Subcutaneous abdominal adipose tissue (tissue), 5 donors: ENCODE results near the gene CTBP2.
"Not testable (repeated sequence)": the region's sequence is repeated elsewhere in the genome, so short reads cannot be mapped to it uniquely, and the experiment has no call there.

ENCODE experiments used
- H3K27ac ChIP-seq: one replicate; pipeline ENCODE4 v1.7.0; 2013; ENCODE audit warnings: low read depth, mild to moderate bottlenecking, inconsistent platforms, low read length, moderate library complexity
- H3K27me3 ChIP-seq, 5 donors: one replicate each; pipeline ENCODE4 v1.7.0; 2013; ENCODE audit warnings: low read length in 5 of 5, inconsistent platforms in 1 of 5; ENCODE audit not compliant: control insufficient read depth in 5 of 5, insufficient read depth in 4 of 5
- H3K36me3 ChIP-seq, 5 donors: one replicate each; pipeline ENCODE4 v1.7.0; 2013; ENCODE audit warnings: low read length in 5 of 5; ENCODE audit not compliant: control insufficient read depth in 5 of 5, insufficient read depth in 5 of 5
- H3K4me1 ChIP-seq, 5 donors: one replicate each; pipeline ENCODE4 v1.7.0; 2013; ENCODE audit warnings: low read length in 5 of 5, mild to moderate bottlenecking in 3 of 5, moderate library complexity in 1 of 5; ENCODE audit not compliant: control insufficient read depth in 5 of 5, insufficient read depth in 5 of 5
- H3K4me3 ChIP-seq, 5 donors: one replicate each; pipeline ENCODE4 v1.7.0; 2013; ENCODE audit warnings: low read length in 5 of 5, low read depth in 1 of 5
- H3K9ac ChIP-seq, 5 donors: one replicate each; pipeline ENCODE4 v1.7.0; 2013; ENCODE audit warnings: low read length in 5 of 5, mild to moderate bottlenecking in 4 of 5, moderate library complexity in 3 of 5
- H3K9me3 ChIP-seq, 5 donors: one replicate each; pipeline ENCODE4 v1.7.0; 2013; ENCODE audit warnings: low read length in 5 of 5; ENCODE audit not compliant: control insufficient read depth in 5 of 5
- donor health status: healthy.
- donor health status: healthy.
- donor health status: healthy.
- donor health status: healthy.
- donor health status: healthy.

Gene CTBP2

DNA sequence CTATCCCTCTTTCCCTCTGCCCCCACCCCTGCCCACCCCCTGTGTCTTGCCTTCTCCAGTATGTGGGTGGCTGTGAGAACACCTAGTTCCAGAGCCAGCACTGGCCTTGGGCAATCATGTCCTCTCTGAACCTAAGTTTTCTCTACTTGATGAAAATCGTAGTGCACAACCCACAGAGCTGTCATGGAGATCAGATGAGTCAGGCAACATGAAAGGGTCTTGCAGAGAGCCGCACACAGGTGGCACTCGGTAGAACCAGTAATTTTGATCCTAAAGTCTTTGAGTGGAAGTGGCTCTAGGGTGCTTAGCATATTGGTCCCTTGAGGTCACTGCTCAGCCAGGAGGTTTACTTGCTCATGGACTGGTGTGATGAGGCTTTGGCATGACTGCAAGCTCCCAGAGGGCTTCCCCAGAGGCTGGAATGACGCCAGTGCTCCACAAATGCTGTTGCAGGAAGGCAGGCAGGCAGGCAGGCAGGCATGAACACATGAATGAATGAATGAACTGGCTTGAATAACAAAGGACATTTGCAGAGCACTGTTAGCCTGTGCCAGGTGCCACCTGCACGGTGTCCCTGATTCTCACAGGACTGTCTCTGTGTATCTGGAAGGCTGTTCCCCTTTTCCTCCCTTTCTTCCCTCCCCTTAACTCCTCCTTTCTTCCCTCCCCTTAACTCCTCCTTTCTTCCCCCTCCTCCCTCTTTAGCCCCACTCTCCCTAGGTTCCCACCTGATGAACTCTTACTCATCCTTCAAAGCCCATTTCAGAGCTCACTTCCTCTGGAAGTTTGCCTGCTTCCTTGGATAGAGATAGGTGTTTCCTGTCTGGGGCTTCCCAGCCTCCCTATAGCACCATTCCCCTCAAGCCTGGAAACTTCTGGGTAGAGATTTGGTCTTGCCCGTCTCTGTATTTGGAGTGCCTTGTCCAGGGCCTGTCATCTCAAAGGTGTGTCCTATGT is 27.2 kb upstream of the CTBP2 start:
- H3K9me3 ChIP-seq = peaks cover 0 to 3% (median 0%) of the 10 kb centered on the region in 5 donors
- H3K27me3 ChIP-seq = peaks cover 0 to 7% (median 4%) of the 10 kb centered on the region in 5 donors
- no peak overlapping the region for H3K9ac ChIP-seq
- no peaks in the 10 kb centered on the region for H3K4me1 ChIP-seq
- no peaks in the 10 kb centered on the region for H3K36me3 ChIP-seq
- no peak overlapping the region for H3K27ac ChIP-seq
- no peak overlapping the region for H3K4me3 ChIP-seq

DNA sequence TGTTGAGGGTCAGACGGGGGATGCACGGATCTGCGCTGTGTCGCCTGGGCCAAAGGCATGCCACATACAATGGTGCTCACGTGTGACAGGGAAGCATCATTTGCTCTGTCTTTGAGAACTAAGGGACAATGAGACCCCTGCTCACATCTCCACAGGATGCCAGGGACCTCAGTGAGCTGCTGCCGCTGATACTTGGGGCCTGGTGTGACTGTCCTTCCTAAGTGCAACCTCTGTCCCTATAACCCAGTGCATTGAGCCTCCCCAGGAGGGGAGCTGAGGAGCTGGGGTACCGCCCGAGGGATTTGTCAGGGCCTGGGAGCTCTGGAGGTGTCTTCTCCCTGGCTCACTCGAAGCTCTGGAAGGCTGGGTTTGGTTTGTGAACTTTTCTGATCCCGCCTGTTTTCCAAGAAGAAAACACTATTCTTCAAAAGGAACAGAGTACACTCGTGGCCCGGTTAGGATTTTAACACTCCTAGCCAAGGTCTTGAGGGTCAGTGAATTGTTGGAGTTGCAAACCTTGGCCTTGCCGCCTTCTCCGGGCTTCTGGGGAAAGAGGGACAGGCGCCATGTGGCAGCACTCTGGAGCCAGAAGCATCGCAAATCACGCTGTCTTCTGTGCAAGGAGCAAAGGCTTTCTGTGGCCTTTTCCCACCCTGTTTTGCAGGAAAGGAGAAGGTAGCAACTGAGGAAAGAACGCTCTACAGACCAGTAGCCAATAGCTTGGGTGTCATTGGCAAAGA is 26.2 kb upstream of the CTBP2 start:
- Histone ChIP-seq H3K27me3 (peaks cover 0 to 7% (median 4%) of the 10 kb centered on the region in 5 donors), H3K4me1 (no peaks in the 10 kb centered on the region), H3K9me3 (peaks cover 0 to 3% (median 0%) of the 10 kb centered on the region in 5 donors), H3K36me3 (no peaks in the 10 kb centered on the region), H3K4me3 (no peak overlapping the region), H3K9ac (no peak overlapping the region), H3K27ac (no peak overlapping the region)

DNA sequence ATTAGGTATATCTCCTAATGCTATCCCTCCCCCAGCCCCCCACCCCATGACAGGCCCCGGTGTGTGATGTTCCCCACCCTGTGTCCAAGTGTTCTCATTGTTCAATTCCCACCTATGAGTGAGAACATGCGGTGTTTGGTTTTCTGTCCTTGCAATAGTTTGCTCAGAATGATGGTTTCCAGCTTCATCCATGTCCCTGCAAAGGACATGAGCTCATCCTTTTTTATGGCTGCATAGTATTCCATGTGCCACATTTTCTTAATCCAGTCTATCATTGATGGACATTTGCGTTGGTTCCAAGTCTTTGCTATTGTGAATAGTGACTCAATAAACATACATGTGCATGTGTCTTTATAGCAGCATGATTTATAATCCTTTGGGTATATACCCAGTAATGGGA is 18.7 kb upstream of the CTBP2 start:
- not testable (repeated sequence) for H3K9me3 ChIP-seq, H3K27ac ChIP-seq, H3K4me3 ChIP-seq, H3K4me1 ChIP-seq, H3K36me3 ChIP-seq, H3K9ac ChIP-seq
- H3K27me3 ChIP-seq = peaks cover 0 to 14% (median 6%) of the 10 kb centered on the region in 5 donors

DNA sequence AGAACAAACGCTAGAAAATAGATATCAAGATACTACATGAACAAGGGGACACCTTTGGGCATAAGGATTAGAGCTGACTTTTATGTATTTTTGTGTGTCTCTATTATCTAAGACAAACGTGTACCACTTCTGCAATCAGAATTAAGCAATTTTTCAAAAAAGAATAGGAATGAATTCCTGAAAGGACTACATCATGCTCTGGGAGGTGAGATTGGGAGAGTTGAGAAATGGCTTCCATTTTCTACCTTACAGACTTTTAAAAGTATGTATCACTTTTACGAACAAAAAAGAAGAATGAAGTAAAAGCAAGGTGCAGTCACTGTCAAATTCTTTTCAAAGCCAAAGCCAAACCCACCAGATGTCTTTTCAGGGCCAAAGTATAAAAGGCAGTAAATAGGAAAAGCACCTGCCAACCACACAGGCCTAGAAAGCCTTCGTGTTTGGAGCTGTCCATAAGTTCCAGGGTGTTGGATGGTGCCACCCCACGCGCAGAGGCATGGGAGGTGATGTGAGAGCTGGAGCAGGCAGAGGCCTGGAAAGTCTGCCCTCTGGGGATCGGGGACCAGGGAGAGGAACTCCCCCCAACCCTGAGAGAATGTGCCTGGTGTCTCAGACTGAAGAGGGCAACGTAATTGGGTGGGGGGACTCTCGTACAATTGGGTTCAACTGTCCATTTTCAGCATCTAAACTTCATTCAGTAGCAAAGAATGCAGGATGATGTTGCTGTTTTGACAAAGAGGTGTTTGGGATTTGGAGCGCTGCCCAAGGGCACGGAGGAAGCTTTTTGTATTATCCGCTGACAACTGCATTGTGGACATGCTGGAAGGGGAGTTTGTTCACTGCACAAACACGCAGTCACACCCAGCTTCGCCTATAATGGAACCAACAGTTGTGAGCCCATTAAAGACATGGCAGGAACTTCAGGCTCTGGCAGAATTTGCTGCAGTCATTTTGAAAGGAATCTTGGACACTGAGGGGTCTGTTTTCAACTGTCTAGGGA is 17.6 kb upstream of the CTBP2 start:
- no peaks in the 10 kb centered on the region for H3K36me3 ChIP-seq
- H3K27ac ChIP-seq = no peak overlapping the region
- no peak overlapping the region for H3K9ac ChIP-seq
- peaks cover 0 to 17% (median 7%) of the 10 kb centered on the region in 5 donors for H3K27me3 ChIP-seq
- H3K9me3 ChIP-seq = peaks cover 0 to 4% (median 0%) of the 10 kb centered on the region in 5 donors
- H3K4me3 ChIP-seq = no peak overlapping the region
- no peaks in the 10 kb centered on the region for H3K4me1 ChIP-seq

DNA sequence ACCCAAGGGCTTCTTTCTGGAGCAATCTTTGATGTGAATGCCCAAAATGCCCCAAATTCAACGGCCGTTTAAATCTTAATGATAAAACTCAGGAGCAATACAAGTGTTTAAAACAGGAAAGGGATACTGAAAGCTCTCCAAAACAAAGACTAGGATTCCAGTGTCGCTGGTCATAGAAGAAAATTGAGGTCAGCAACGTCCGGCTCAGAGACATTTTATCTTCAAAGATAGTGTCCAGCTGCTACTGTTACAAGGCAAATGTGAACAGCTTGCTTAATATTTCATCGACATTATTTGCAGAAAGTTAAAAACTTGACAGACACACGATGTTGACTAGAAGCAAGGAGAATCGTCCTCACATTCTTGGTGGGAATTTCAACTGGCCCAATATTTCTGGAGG is 15.4 kb upstream of the CTBP2 start:
- H3K4me3 ChIP-seq = no peak overlapping the region
- H3K9me3 ChIP-seq = peaks cover 0 to 4% (median 0%) of the 10 kb centered on the region in 5 donors
- H3K9ac ChIP-seq = no peak overlapping the region
- no peaks in the 10 kb centered on the region for H3K36me3 ChIP-seq
- H3K4me1 ChIP-seq = no peaks in the 10 kb centered on the region
- H3K27me3 ChIP-seq = peaks cover 0 to 17% (median 7%) of the 10 kb centered on the region in 5 donors
- no peak overlapping the region for H3K27ac ChIP-seq

DNA sequence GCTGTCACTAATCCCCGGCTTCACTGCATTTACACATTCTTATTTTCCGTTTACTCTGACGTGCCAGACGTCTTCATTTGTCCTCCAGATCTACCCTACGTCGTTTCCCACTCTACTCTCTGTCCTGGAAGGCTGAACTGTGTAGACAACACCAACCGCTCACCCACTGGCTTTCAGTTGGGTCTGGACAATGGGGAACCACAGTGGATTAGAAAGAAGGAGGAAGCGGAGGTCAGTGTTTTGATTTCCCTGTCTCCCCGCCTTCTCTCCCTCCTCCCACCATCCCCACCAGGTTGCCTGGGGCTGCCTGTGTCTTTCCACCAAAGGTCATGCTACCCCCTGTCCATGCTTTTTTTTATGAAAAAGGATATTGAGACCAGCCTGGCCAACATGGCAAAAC is 14.0 kb upstream of the CTBP2 start:
- Histone ChIP-seq H3K36me3 (no peaks in the 10 kb centered on the region), H3K27ac (no peak overlapping the region), H3K9ac (no peak overlapping the region), H3K4me1 (no peaks in the 10 kb centered on the region), H3K9me3 (peaks cover 0 to 4% (median 0%) of the 10 kb centered on the region in 5 donors), H3K27me3 (peaks cover 3 to 17% (median 10%) of the 10 kb centered on the region in 5 donors), H3K4me3 (no peak overlapping the region)

DNA sequence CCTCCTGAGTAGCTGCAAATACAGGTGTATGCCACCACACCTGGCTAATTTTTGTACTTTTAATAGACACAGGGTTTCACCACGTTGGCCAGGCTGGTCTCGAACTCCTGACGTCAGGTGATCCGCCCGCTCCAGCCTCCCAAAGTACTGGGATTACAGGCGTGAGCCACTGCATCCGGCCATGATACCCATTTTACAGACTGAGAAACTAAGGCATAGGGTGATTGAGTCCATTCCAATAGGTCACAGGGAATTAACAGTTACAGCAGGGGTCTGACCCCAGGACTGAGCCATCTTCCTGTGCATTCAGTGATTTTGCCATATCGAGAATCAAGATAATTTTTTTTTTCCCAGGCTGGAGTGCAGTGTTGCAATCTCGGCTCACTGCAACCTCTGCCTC is 12.3 kb upstream of the CTBP2 start:
- Histone ChIP-seq H3K36me3 (no peaks in the 10 kb centered on the region), H3K27me3 (peaks cover 3 to 17% (median 10%) of the 10 kb centered on the region in 5 donors), H3K27ac (no peak overlapping the region), H3K9me3 (peaks cover 0 to 4% (median 0%) of the 10 kb centered on the region in 5 donors), H3K9ac (no peak overlapping the region), H3K4me1 (no peaks in the 10 kb centered on the region), H3K4me3 (no peak overlapping the region)

DNA sequence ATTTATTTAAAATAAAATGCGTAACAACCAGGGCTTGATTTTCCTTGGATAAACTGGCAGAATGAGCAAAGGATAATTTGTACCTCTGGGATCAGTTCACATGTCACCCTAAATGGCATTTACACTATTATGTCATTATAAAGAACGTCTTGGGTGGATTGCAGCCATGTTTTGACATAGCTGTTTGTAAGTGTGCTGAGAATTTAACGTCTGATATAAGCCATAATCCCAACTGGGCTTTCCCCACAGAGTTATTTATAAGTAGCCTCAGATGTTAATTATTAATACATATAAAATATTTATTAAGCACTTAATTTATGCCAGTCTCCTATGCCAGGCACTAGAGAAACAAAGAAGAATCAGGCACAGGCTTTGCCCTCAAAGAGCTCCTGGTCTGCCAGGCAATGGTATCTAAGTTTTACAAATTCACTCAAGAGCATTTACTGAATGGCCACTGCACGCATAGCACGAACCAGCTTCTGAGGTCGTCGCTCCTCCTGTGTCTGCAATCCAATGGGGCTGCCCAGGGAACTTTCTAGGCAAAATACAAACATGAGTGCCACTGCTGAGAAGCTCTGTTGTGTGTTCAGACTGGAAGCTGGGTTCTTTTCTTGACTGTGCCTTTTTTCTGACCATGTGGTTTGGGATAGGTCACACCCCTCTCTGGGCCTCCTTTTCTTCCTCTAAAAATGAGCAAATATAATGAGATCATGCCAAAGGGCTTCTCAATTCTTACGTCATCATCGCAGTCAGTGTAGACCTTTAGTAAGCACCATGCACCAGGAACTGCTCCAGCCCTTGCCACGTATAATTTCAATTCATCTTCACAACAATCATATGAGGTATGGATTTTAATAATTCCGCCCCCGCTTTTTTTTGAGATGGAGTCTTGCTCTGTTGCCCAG is 11.3 kb upstream of the CTBP2 start:
- no peaks in the 10 kb centered on the region for H3K36me3 ChIP-seq
- peaks cover 0 to 4% (median 0%) of the 10 kb centered on the region in 5 donors for H3K9me3 ChIP-seq
- no peak overlapping the region for H3K27ac ChIP-seq
- no peaks in the 10 kb centered on the region for H3K4me1 ChIP-seq
- H3K9ac ChIP-seq = no peak overlapping the region
- no peak overlapping the region for H3K4me3 ChIP-seq
- H3K27me3 ChIP-seq = peaks cover 3 to 17% (median 10%) of the 10 kb centered on the region in 5 donors

DNA sequence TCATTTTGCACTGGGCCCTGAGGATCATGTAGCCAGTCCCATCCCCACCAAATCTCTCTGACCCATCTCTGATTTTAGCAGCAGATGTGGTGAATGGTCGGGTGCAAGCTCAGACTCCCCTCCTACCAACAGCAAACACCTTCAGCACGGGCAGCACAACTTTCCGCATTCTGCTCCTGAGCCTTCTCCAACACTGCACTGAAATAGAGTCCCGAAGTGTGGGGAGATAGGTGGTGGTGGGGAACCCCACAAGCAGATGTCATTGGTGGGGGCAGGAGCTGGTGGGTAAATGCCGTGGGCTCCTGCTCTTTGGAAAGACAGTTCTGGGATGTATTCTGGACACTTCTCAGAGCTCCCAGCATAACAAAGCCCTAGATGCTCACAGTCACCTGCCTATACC is 9.6 kb upstream of the CTBP2 start:
- H3K9me3 ChIP-seq = no peaks in the 10 kb centered on the region
- H3K9ac ChIP-seq = no peak overlapping the region
- no peak overlapping the region for H3K27ac ChIP-seq
- H3K4me1 ChIP-seq = no peaks in the 10 kb centered on the region
- H3K36me3 ChIP-seq = no peaks in the 10 kb centered on the region
- H3K4me3 ChIP-seq = no peak overlapping the region
- peaks cover 3 to 14% (median 10%) of the 10 kb centered on the region in 5 donors for H3K27me3 ChIP-seq
